GM10248 (cell line): ENCODE results near the gene TMPRSS11D.

ENCODE experiments used
- CTCF ChIA-PET: fragments of 300-600 bp; sonication (Branson Sonifier 250); formaldehyde crosslinking; extraction: SDS; loops from one replicate; lab custom pipeline; 2021; ENCODE audit warnings: antibody characterized with exemption; lab: Yijun Ruan, JAX
- POLR2A ChIA-PET: fragments of 350-650 bp; sonication (Branson Sonifier 250); formaldehyde crosslinking; extraction: SDS; loops from one replicate; lab custom pipeline; 2020; ENCODE audit warnings: antibody characterized with exemption; lab: Yijun Ruan, JAX
- DNase-seq: peaks from one replicate; pipeline ENCODE4 v3.0.0; 2012; ENCODE audit errors: extremely low spot score
- TF ChIP-seq, protein P1 (sequence below): IDR thresholded peaks from 2 replicates; pipeline ENCODE4 v1.5.1; 2012; ENCODE audit warnings: mild to moderate bottlenecking, low read depth; ENCODE audit errors: extremely low read depth, missing control alignments, control extremely low read depth

The TMPRSS11D gene

DNA sequence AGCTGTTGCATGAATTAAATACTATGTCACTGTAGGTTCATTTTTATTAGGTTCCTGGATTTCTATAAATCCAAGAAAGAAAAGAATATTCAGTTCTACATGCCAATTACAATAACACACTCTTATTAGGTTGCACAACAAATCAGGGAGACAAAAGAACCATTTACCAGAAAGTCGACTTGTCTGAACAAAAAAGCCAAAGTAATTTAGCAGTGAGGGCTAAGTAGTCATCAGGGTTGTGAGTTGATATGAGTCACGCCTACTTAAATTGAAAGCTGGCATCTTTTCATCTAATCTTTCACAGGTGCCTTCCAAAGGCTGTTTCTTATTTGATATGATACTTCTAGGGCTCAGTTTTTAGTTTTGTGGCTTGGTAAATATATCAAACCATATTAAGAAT lies 104.2 kb downstream of the TMPRSS11D start:
- no peak for DNase-seq
- CTCF ChIA-PET = interaction anchor here (0.9 to 1.6 kb wide), 2 partner anchors 9 to 34 kb away, joined by 3 read pairs; no protein-coding TSS in a partner anchor
- POLR2A ChIA-PET = no interaction called here
- TF ChIP-seq, protein P1, sequence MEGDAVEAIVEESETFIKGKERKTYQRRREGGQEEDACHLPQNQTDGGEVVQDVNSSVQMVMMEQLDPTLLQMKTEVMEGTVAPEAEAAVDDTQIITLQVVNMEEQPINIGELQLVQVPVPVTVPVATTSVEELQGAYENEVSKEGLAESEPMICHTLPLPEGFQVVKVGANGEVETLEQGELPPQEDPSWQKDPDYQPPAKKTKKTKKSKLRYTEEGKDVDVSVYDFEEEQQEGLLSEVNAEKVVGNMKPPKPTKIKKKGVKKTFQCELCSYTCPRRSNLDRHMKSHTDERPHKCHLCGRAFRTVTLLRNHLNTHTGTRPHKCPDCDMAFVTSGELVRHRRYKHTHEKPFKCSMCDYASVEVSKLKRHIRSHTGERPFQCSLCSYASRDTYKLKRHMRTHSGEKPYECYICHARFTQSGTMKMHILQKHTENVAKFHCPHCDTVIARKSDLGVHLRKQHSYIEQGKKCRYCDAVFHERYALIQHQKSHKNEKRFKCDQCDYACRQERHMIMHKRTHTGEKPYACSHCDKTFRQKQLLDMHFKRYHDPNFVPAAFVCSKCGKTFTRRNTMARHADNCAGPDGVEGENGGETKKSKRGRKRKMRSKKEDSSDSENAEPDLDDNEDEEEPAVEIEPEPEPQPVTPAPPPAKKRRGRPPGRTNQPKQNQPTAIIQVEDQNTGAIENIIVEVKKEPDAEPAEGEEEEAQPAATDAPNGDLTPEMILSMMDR = no peak

DNA sequence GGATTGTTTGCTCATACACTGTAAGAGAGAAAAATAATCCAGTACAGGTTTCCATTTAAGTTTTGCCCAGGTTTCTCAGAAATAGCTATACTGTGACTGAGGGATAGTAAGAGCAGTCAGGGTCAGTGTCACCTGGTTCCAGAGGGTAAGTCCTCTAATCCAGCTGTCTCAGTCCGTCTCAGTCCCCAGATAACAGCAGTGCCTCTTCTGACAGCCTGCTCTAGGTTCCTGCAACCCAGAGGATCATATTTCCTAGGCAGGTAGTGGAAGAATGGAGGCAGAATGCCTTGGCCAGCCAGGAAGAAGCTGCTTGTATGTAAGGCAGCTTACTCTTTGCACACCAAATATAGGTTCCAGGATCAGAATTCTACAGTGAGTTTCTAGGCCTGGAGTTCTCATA lies 107.1 kb downstream of the TMPRSS11D start:
- CTCF ChIA-PET = interaction anchor here (0.8 to 1.3 kb wide), 4 partner anchors 15 to 30 kb away, joined by 3 to 4 read pairs (median 3); partner anchors contain the start of gene GNRHR
- POLR2A ChIA-PET = no interaction called here
- DNase-seq = no peak
- TF ChIP-seq, protein P1 = no peak
